ENCODE results near the gene KDELR1.
"Not testable (repeated sequence)": the region's sequence is repeated elsewhere in the genome, so short reads cannot be mapped to it uniquely, and the experiment has no call there.

The KDELR1 gene

DNA sequence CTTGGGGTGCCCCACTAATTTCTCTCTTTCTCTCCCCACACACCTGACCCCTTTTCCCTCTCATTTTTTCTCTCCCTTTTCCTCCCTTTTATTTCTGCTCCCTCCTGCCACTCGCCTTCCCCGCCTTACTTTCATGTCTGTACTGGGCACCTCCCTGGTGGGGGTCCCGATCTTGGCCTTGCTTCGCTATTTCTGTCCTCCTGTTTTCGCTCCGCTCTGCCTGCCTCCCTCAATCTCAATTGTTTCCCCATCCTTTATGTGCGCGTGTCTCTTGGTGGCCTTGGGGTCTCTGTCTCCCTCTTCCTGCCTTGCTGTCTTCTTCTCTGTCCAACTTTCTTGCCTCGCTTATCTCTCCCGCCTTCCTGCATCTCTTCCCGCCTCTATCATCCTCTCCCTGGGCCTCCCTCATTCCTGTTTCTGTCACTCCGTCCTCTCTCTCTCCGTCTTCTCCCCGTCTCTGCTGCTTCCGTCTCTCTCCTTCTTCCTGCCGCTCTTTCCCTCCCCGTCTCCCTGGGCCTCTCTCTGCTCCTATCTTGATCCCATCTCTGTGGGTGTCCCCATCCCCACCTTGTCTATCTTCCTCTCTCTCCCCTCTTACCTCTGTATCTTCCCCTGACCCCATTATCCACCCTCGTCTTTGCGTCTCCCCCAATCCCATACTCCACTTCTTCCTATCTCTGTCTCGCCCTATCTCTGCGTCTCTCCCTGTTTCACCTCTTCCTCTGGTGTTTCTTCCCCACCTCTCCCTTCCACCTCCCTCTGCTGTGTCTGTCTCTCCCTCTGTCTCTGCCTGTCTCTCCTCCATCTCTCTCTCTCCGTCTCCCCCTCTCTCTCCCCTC is 6.1 kb upstream of the KDELR1 start:
- no peak for DNase-seq (ENCODE audit: low read depth in 2 of 2)

DNA sequence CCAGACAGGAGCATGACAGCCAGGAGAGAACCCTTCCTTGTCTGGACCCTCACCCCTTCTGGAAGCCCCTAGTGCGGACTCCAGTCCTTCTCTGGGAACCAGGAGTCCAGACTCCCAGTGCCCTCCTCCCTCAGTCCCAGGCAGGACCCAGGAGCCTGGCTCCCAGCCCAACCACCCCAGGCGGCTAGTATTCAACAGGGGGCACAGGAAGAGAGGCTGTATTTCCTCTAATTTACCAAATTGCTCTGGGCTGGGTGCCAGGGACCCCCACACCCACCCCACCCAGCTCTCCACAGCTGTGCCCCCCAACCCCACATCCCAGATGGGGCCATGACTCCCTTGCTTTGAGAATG is 5.4 kb upstream of the KDELR1 start:
- DNase-seq (ENCODE audit: low read depth in 2 of 2) = no peak

DNA sequence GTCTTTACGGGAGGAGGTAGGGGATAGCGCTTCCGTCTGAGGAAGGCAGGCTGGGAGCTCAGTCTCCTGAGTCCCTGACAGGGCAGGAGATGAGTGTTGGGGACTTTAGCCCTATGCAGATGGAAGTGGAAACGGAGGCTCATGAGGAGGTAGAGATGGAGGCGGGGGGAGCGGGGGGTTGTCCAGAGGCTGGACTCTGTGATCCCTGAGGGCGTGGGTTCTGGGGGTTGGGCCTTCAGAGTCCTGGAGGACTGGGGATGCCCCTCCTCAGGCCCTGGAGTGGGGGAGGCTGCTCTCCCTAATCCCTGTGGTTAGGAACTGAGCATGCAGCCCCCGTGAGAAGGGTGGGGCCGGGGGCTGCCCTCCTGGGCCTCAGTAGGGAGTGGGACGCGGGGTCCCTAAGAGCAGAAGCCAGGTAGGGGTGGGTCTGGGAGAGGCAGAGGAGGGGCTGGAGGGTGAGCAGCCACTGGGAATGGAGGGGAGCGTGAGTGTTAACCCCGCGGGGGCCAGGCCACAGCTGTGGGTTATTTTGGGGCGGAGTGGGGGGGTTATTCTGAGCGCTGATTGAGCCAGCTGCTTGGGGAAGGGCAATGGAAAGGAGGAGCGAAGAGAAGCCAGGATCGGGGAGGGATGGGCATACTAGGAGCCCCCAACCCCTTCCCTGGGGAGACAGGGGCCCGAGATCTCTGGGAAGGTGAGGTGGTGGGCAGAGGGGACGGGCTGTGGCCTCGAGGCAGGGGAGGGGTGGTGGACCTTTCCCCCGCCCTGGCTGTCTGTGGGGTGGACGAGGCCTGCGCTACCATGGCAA is 4.9 kb upstream of the KDELR1 start:
- DNase-seq (ENCODE audit: low read depth in 2 of 2) = no peak

DNA sequence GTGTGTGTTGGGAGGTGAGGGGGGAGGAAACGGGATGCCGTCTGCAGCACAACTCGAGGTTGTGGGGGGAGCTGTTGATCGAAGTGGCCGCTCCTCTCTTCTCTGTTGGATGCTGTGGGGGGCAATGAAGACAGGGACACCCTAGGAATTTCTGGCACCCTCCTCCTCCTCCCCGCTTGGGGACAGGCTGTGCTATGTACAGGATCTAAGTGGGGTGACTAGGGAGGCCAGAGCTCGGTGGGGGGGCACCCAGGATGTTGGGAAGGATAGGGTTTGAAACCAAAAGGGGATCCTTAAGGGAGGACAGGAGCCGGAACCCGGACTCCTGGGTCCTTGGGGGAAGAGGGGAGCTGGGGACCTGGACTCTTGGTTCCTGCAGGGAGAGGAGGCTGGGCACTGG is 4.1 kb upstream of the KDELR1 start:
- DNase-seq (ENCODE audit: low read depth in 2 of 2) = no peak

DNA sequence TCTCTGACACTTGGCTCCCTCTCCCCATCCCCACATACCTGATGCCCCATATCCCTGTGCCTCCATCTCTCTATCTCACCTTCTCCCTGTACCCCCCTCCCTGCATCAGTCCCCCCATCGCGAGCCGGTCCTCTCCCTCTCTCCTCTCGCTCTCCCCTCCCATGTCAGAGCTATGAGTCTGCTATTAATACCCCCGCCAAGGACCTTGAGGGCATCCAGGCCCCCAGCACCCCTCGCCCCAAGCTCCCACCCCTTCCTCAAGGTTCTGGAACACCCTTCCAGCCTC is 3.8 kb upstream of the KDELR1 start:
- no peak for DNase-seq (ENCODE audit: low read depth in 2 of 2)

DNA sequence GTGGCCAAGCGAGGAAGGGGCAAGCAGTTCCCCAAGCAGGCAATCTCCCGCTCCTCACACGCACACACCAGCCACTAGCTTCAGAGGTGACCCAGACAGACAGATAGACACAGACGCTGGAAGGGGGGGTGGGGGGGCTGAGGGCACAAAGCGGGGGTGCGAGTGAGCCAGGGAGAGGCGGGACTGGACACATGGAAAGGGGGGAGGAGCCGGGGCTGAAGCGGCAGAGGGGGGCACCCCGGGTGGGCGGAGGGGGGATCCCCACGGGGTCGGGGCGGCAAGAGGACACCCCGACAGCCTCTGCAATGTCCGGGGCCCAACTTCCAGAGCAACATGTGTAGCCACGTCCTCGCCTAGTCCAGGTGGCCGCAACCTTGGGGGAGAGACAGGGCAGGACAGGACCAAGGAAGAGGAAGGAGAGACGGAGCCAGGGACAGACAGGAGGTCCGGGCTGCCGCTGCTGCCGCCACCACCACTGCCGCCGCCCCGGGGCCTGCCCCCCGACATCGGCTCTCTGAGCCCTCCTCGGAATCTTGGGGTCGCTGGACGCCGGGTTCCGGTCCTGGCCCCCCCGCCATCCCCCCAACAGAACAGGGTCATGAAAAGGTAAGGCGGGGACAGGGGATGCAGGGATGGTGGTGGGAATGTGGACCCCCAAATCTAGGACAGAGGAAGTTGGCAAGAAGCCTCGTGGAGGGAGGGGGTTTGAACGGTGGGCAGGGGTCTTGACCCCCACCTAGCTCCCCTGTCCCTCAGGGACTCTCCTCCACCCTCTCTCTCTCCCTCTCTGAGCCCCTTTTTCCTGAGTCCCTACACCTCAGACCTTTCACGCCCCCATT is 3.2 kb upstream of the KDELR1 start:
- no peak for DNase-seq (ENCODE audit: low read depth in 2 of 2)

DNA sequence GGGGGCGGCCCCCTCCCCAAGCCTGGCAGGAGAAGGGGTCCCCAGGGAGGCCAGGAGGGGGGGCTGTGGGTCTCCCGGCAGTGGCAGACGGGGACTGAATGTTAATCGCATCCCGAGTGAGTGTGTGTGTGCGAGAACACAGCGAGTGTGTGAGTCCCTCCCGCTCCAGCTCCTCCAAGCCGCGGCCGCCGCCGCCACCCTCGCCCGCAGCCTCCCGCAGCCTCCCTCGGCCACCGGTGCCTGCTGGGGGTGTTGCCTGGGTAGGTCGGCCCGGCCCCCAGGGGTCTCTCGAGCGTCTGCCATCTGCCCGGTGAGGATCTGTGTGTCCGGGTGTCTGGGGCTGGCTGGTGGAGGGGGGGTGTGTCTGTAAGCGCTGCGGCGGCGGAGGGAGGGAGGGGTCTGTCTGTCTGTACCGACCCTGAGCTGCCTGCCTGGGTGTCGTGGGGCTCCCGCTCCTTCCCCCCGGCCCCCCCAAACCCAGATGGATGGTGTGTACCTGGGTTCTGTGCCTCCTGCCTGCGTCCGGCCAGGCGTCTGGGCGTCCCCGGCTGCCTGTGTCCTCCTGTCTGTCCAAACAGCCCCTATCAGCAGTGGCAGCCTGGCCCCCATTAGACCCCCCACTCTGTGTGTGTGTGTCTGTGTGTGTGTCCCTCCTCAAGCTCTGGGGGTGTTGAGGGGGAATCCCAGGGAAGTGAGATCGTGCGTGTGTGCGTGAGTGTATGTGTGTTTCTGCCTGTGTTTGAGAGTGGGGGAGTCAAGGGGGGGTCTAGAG is 2.4 kb upstream of the KDELR1 start, which contains the start of gene GRIN2D:
Gene GRIN2D (plus strand): TSS at position 110 of the 772 bp plus-strand sequence. CDS start 4,725 bp downstream, outside the sequence.
- DNase-seq (ENCODE audit: low read depth in 2 of 2) = no peak

DNA sequence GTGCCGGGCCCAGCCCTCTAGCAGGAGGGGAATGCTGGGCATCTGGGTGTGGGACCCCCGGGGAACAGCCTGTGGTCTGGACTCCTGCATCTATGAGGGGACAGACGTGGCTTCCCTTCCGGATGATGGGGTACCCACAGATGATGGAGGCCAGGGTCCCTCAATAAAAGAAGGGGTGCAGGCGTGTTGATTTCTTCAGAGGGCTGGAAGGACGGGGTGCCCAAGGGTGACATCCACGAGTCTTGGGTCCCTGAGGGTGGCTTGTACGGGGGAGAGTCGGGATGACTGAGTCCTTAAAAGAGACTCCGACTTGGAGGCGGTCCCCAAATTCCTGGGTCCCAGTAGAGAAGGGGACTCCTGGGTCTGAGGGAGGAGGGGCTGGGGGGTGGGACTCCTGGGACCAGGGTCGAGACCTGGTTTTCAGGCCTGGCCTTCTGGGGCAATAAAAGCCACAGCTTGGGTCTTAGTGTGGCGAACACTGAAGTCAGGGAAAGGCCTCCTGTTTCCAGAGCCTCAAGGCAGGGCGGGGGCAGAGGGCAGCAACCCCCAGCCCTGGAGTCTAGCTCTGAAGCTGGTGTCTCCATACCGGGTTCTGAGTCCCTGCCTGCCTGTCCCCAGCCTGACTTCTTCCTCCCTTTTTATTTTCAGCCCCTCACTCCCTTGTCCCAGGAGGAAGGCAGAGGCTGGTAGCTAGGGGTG is 1.7 kb upstream of the KDELR1 start:
- DNase-seq (ENCODE audit: low read depth in 2 of 2) = no peak

DNA sequence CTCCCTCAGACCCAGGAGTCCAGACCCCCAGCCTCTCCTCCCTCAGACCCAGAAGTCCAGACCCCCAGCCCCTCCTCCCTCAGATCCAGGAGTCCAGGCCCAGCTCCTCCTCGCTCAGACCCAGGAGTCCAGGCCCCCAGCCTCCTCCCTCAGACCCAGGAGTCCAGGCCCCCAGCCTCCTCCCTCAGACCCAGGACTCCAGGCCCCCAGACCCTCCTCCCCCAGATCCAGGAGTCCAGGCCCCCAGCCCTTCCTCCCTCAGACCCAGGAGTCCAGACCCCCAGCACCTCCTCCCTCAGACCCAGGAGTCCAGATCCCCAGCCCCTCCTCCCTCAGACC is 624 bp upstream of the KDELR1 start:
- not testable (repeated sequence) for DNase-seq (ENCODE audit: low read depth in 2 of 2)

DNA sequence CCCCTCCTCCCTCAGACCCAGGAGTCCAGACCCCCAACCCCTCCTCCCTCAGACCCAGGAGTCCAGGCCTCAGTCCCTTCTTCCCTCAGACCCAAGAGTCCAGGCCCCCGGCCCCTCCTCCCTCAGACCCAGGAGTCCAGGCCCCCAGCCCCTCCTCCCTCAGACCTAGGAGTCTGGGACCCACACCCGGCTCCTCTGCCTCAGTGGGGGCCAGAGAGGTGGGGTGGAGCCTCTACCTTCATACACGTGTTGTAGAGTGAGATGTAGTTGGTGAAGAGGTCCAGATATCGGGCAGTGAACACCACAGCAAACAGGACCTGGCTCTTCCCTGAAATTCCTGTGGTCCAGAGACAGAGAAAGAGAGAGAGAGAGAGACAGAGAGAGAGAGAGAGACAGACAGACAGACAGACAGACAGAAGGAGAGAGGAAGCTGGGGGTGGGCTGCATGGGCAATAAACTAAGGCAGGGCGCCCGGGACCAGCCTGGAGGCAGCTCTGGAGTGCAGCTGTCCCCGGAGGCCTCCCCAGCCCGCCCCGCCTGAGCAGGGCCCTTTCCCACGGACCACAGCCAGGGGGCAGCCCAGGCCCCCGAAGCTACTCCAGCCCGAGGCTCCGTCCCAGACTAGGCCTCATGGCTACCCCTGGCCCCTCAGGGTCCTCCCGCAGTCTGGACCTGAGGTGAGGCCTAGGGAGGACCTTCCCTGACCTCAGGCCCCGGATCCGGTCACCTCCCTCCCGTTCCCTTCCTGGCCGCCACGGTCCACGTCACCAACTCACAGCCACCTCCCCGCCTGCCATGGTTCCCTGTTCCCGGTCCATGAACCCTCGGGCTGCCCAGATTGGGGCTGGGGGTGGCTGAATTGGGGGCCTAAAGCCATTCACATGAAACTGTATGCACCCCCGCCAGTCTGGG is 907 bp downstream of the KDELR1 start:
- DNase-seq (ENCODE audit: low read depth in 2 of 2) = peak in 1 of 2 experiments; percentile 49

DNA sequence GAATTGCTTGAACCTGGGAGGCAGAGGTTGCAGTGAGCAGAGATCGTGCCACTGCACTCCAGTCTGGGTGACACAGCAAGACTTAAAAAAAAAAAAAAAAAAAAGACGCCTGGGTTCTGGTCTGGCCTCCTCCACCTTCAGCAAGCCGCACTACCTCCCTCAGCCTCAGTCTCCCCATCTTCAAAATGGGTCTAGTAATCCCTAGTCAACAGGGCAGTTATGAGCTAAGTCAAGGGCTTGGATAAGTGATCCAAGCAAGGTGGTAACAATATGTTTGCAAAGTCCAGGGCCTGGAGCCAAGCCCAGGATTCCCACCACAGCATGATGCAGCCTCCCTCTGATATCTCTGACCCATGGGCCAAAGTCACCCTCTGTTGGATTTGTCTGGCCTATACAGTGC is 4.4 kb downstream of the KDELR1 start:
- no peak for DNase-seq (ENCODE audit: low read depth in 2 of 2)

DNA sequence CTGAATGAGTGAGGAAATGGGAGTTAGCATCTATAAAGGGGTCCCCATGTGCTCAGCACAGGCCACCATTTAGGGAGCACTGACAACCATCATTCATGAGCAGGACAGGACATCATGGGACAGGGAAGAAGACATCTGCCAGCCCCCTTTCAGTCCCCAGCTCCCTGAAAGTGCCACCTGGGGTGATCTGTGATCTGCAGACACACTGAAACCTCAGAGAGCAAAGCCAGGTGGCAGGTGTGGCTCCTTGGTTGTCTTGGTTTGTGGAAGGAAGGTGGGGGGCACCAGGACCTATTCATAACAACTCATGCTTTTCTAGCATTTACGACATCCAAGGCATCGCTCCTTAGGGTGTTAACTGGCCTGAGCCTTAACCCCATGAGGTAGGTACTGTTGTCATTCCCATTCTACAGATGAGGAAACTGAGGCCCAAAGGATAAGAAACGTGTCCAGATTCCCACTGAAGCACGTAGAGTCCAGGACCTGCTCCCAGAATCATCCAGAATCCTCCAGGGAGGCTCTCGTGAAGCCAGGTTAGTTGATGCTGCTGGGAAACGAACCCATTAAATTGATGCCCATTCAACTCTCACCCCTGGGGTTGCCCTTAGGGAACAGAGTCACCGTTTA is 5.8 kb downstream of the KDELR1 start:
- DNase-seq (ENCODE audit: low read depth in 2 of 2) = no peak

DNA sequence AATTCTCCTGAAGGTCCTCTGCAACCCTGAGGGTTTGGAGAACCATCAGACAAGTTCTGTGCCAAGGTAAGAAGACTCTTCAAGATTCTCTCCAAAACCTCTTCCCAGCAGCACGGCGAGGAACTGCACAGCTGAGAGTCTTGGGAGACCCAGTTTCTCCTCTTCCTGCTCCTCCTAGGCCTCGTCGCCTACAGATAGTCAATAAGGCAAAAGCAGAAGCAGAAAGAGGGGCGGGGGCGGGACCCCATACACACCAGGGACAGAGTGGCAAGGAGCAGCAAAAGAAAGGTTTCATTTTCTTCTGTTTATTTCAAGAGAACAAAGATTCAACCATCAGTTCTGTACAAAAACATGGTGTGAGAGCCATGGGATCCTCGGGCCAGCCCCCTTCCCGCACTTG is 9.1 kb downstream of the KDELR1 start:
- no peak for DNase-seq (ENCODE audit: low read depth in 2 of 2)

DNA sequence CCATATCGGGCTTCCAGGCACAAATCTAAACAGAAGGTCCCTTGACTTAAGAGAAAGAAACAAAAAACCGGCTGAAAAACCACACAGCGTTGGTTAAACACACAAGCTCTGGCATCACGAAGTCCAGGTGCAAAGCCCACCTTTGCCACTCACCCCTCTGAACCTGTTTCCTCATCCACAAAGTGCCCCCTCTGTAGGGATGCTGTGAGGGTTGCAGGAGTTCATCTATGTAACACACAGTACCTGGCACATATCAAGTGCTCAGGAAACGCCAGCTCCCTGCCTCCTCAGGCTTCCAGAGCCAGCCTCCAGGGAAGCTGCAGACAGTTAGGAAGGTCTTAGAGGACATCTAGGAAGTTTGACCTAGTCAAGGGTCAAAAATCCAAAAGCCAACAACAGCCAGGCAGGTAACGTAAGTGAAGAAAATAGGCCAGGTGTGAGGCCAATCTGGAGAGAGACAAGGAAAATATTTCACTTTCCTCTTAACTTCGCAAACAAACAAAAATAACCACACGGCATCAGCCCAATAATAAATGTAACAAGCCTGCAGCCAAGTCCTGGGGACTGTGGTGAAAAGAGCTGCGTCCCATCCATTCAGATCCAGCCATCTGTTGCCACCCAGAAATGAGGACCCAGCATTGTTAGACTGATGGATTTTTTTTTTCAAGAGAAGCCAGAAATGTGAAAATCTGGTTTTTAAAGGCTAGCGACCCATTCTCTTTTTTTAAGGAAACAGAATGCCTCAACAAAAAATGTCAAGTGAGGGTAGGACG is 10.0 kb downstream of the KDELR1 start:
- DNase-seq (ENCODE audit: low read depth in 2 of 2) = no peak

DNA sequence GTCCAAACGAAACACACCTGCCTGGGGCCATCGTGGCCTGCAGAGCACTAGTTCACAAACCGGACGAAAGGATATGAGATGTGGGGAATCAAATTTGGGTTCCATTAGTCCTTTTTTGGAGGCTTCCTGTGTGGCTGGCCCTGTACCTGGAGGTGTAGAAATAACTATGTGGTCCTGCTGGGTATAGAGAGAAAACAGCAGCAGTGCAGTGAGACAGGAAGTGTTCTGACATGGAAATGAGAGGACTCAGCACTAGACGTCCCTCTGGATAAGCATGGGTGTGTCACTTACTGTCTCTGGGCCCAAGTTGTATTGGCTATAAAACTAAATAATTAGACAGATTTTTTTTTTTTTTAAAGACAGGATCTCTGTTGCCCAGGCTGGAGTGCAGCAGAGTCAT is 12.3 kb downstream of the KDELR1 start:
- no peak for DNase-seq (ENCODE audit: low read depth in 2 of 2)

DNA sequence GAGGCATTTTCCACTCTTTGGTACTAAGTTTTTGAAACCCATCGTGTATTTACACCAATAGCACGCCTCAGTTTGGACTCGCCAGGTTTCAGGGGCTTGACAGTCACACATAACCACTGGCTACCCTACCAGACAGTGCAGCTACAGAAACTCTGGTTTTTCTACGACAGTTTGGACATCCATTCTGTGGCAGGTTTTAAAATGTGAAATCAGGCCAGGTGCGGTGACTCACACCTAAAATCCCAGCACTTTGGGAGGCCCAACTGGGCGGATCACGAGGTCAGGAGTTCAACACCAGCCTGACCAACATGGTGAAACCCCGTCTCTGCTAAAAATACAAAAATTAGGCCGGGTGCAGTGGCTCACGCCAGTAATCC is 13.2 kb downstream of the KDELR1 start:
- DNase-seq (ENCODE audit: low read depth in 2 of 2) = no peak

DNA sequence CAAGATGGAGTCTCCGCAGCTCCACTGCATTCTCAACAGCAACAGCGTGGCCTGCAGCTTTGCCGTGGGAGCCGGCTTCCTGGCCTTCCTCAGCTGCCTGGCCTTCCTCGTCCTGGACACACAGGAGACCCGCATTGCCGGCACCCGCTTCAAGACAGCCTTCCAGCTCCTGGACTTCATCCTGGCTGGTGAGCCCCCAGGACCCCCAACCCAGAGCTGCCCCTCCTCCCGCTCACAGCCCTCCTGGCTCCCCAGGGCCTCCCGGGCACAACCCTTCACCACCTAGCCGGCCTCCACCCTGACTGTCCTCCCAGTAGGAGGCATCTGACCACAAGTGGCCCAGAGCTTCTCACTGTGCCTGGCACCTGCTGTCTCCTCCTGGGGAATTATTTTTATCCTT is 17.8 kb downstream of the KDELR1 start:
- DNase-seq (ENCODE audit: low read depth in 2 of 2) = no peak

DNA sequence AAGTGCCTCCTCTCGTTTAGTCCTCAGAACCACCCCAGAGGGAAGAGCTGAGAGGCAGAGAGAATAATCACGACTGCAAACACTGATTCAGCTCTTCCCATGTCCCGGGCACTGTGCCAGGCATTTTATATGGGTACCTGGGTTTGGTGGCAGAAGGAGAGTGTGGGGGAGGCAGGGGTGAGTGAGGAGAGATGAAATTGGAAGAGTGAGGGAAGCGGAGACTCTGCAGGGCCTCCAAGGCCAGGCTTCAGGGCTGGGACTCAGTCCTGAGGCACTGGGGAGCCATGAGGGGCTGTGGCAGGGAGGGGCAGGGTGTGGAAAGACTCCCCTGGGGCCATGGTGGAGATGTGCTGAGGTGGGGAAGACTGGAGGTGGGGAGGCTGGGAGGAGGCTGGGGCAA is 18.4 kb downstream of the KDELR1 start:
- DNase-seq (ENCODE audit: low read depth in 2 of 2) = no peak

DNA sequence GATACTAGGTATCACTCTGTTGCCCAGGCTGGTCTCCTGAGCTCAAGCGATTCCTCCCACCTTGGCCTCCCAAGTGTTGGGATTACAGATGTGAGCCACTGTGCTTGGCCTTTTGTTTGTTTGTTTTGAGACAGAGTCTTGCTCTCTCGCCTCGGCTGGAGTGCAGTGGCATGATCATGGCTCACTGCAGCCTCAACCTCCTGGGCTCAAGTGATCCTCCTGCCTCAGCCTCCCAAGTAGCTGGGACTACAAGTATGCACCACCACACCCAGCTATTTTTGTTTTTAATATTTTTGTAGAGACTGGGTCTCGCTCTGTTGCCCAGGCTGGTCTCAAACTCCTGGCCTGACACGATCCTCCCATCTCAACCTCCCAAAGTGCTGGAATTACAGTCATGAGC is 19.6 kb downstream of the KDELR1 start:
- not testable (repeated sequence) for DNase-seq (ENCODE audit: low read depth in 2 of 2)
